Hepatocyte (in vitro differentiated cells): ENCODE results near the gene SLC37A1. TPM values are rescaled to one million over a fixed set of nuclear protein-coding genes. Genes with fewer than 3 reads are reported as not detected.

Source experiments
- DNase-seq: peaks from one replicate; pipeline ENCODE4 v3.0.0-alpha.2; 2016; ENCODE audit warnings: low spot score
- H2AFZ ChIP-seq: fragments of 200-600 bp; sonication (generic); 2 replicates; pipeline ENCODE4 v1.6.0; 2016; ENCODE audit warnings: antibody characterized with exemption, mild to moderate bottlenecking
- H3K27ac ChIP-seq: fragments of 200-600 bp; sonication (generic); 2 replicates; pipeline ENCODE4 v1.5.1; 2016; ENCODE audit warnings: mild to moderate bottlenecking
- H3K27me3 ChIP-seq: fragments of 200-600 bp; sonication (generic); 2 replicates; pipeline ENCODE4 v1.6.1; 2016
- H3K36me3 ChIP-seq: fragments of 200-600 bp; sonication (generic); replicated peaks from 2 replicates; pipeline ENCODE4 v1.5.1; 2016; ENCODE audit warnings: low read depth; ENCODE audit not compliant: insufficient read depth
- H3K4me1 ChIP-seq: fragments of 200-600 bp; sonication (generic); 2 replicates; pipeline ENCODE4 v1.5.1; 2016; ENCODE audit warnings: mild to moderate bottlenecking, moderate library complexity; ENCODE audit not compliant: insufficient read depth
- H3K4me2 ChIP-seq: fragments of 200-600 bp; sonication (generic); 2 replicates; pipeline ENCODE4 v1.6.0; 2016
- H3K4me3 ChIP-seq: fragments of 200-600 bp; sonication (generic); 2 replicates; pipeline ENCODE4 v1.5.1; 2016; ENCODE audit warnings: mild to moderate bottlenecking
- H3K79me2 ChIP-seq: fragments of 200-600 bp; sonication (generic); 2 replicates; pipeline ENCODE4 v1.6.0; 2017; ENCODE audit warnings: mild to moderate bottlenecking
- H3K9me2 ChIP-seq: fragments of 200-600 bp; sonication (generic); replicated peaks from 2 replicates; pipeline ENCODE4 v1.6.0; 2017; ENCODE audit warnings: mild to moderate bottlenecking; ENCODE audit not compliant: insufficient read depth
- H3K9me3 ChIP-seq: fragments of 200-600 bp; sonication (generic); 2 replicates; pipeline ENCODE4 v1.5.1; 2016; ENCODE audit warnings: low read depth, mild to moderate bottlenecking
- H4K20me1 ChIP-seq: fragments of 200-600 bp; sonication (generic); 2 replicates; pipeline ENCODE4 v1.6.0; 2016; ENCODE audit warnings: mild to moderate bottlenecking; ENCODE audit not compliant: insufficient read depth, poor library complexity, severe bottlenecking
- CTCF ChIP-seq: fragments of 200-600 bp; sonication (generic); IDR thresholded peaks from 2 replicates; pipeline ENCODE4 v1.5.1; 2016; ENCODE audit warnings: antibody characterized with exemption, mild to moderate bottlenecking; ENCODE audit not compliant: poor library complexity
- EZH2 ChIP-seq: fragments of 200-600 bp; sonication (generic); IDR thresholded peaks from 2 replicates; pipeline ENCODE4 v1.6.1; 2016; ENCODE audit warnings: antibody characterized with exemption, mild to moderate bottlenecking, borderline replicate concordance
- EZH2phosphoT487 ChIP-seq: fragments of 200-600 bp; sonication (generic); IDR thresholded peaks from one replicate; pipeline ENCODE4 v1.6.1; 2018; ENCODE audit warnings: antibody characterized with exemption, mild to moderate bottlenecking, low read depth, moderate library complexity; ENCODE audit not compliant: unreplicated experiment, severe bottlenecking
- WGBS: methylation state at CpG from one replicate; pipeline ENCODE4 v1.1.6; 2016; ENCODE audit warnings: low lambda C conversion rate; ENCODE audit errors: missing lambda C conversion rate; 5-methylcytosine and 5-hydroxymethylcytosine counted together
- polyA plus RNA-seq: library from polyadenylated mRNA; unstranded; fragments of >200 nt; fragmentation: Nextera tagmentation; extraction: Ambion mirVana; gene quantifications from 2 replicates; pipeline ENCODE4 v1.2.1, GENCODE V29; 2016
- total RNA-seq: library from RNA; depleted of rRNA; stranded (reverse); fragments of >200 nt; gene quantifications from 2 replicates; pipeline ENCODE4 v1.2.3, GENCODE V29; 2014

The SLC37A1 gene
- total and polyA plus RNA-seq, 2 experiments from 2014 or later, result 17.9 to 18.5 TPM

GRCh38 chr21:42597487-42598158, 84.0 kb downstream of the SLC37A1 start:
- no peak for DNase-seq
- Histone ChIP-seq H3K27me3 (no peaks in the 10 kb centered on the region), H3K4me2 (no peak overlapping the region), H3K4me1 (no peaks in the 10 kb centered on the region), H3K9me2 (no peaks in the 10 kb centered on the region), H4K20me1 (no peaks in the 10 kb centered on the region), H3K9me3 (no peaks in the 10 kb centered on the region), H3K36me3 (no peaks in the 10 kb centered on the region), H3K27ac (no peak overlapping the region), H2AFZ (no peak overlapping the region), H3K79me2 (no peaks in the 10 kb centered on the region), H3K4me3 (no peak overlapping the region)
- TF ChIP-seq CTCF, result no peak
- TF ChIP-seq EZH2, result no peak
- no peak for TF ChIP-seq EZH2phosphoT487
- WGBS, result 90% methylated on average over 11 of the region's 11 CpGs

- Histone ChIP-seq H3K36me3 (no peaks in the 10 kb centered on the region), H3K27me3 (no peaks in the 10 kb centered on the region), H2AFZ (no peak overlapping the region), H3K4me1 (no peaks in the 10 kb centered on the region), H3K9me3 (no peaks in the 10 kb centered on the region), H3K79me2 (no peaks in the 10 kb centered on the region), H4K20me1 (no peaks in the 10 kb centered on the region), H3K27ac (no peak overlapping the region), H3K4me2 (no peak overlapping the region), H3K9me2 (no peaks in the 10 kb centered on the region), H3K4me3 (no peak overlapping the region)
- WGBS, result 99% methylated on average over 11 of the region's 11 CpGs
- TF ChIP-seq EZH2phosphoT487, result no peak
- TF ChIP-seq CTCF, result no peak
- DNase-seq, result no peak
Observed at GRCh38 chr21:42598159-42598735, 84.6 kb downstream of the SLC37A1 start.

DNA sequence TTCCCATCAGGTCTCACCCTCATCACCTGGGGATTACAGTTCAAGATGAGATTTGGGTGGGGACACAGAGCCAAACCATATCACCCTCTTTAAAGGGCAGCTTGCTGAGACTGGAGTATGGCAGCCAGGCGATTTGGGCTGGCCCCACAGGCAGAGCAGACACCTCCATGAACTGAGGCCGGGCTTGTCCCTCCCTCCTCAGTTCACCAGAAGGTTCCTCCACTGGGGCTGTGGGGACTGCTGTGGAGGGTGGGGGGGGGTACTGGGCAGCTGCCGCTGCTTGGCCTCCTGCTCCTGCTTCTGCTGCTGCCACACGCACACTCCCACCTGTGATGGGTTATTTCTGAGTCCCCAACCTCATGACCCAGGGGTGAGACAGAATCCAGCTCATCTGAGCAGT, 85.8 kb downstream of the SLC37A1 start:
- 93% methylated on average over 4 of the region's 4 CpGs for WGBS
- Histone ChIP-seq H3K27ac (no peak overlapping the region), H3K27me3 (no peaks in the 10 kb centered on the region), H3K4me3 (no peak overlapping the region), H3K79me2 (no peaks in the 10 kb centered on the region), H2AFZ (no peak overlapping the region), H3K4me2 (no peak overlapping the region), H3K4me1 (no peaks in the 10 kb centered on the region), H3K9me2 (no peaks in the 10 kb centered on the region), H3K9me3 (no peaks in the 10 kb centered on the region), H3K36me3 (no peaks in the 10 kb centered on the region), H4K20me1 (no peaks in the 10 kb centered on the region)
- no peak for DNase-seq
- TF ChIP-seq CTCF, result no peak

GRCh38 chr21:42599962-42600361, 86.3 kb downstream of the SLC37A1 start:
- Histone ChIP-seq H3K79me2 (no peaks in the 10 kb centered on the region), H2AFZ (no peak overlapping the region), H3K4me2 (no peak overlapping the region), H3K36me3 (no peaks in the 10 kb centered on the region), H3K27ac (no peak overlapping the region), H3K9me3 (no peaks in the 10 kb centered on the region), H3K27me3 (no peaks in the 10 kb centered on the region), H4K20me1 (no peaks in the 10 kb centered on the region), H3K4me1 (no peaks in the 10 kb centered on the region), H3K9me2 (no peaks in the 10 kb centered on the region), H3K4me3 (no peak overlapping the region)
- TF ChIP-seq EZH2phosphoT487 (no peak), CTCF (no peak), EZH2 (no peak)
- no peak for DNase-seq
- 91% methylated on average over 8 of the region's 8 CpGs for WGBS
